ENCODE measurements around the gene TRERF1.

TRERF1 gene

GRCh38 chr6:42433409-42433808 is 18.3 kb downstream of the TRERF1 start:
- DNase-seq (ENCODE audit: low read depth): no peak
- no peak for TF ChIP-seq CTCF (IDR thresholded peaks at IDR 0.05; ENCODE audit: control insufficient read depth, extremely low read depth, insufficient read depth)

GRCh38 chr6:42431877-42432276 is 19.8 kb downstream of the TRERF1 start:
- no peak overlapping the region for H3K4me3 ChIP-seq (ENCODE audit: low read depth, low read length)
- no peak for DNase-seq (ENCODE audit: low read depth)
- TF ChIP-seq CTCF (IDR thresholded peaks at IDR 0.05; ENCODE audit: control insufficient read depth, extremely low read depth, insufficient read depth): no peak

More at GRCh38 chr6:42433409-42433808, 18.3 kb downstream of the TRERF1 start:
- H3K4me3 ChIP-seq (ENCODE audit: low read depth, low read length): no peak overlapping the region

GRCh38 chr6:42431356-42431755 is 20.4 kb downstream of the TRERF1 start:
- no peak for DNase-seq (ENCODE audit: low read depth)
- no peak overlapping the region for H3K4me3 ChIP-seq (ENCODE audit: low read depth, low read length)
- no peak for TF ChIP-seq CTCF (IDR thresholded peaks at IDR 0.05; ENCODE audit: control insufficient read depth, extremely low read depth, insufficient read depth)

- DNase-seq (ENCODE audit: low read depth): no peak
- no peak overlapping the region for H3K4me3 ChIP-seq (ENCODE audit: low read depth, low read length)
Measured at GRCh38 chr6:42429836-42430235, 21.9 kb downstream of the TRERF1 start.

GRCh38 chr6:42429042-42429585 is 22.6 kb downstream of the TRERF1 start:
- no peak overlapping the region for H3K4me3 ChIP-seq (ENCODE audit: low read depth, low read length)
- TF ChIP-seq CTCF (IDR thresholded peaks at IDR 0.05; ENCODE audit: control insufficient read depth, extremely low read depth, insufficient read depth): no peak
- DNase-seq (ENCODE audit: low read depth): no peak

More at GRCh38 chr6:42429836-42430235, 21.9 kb downstream of the TRERF1 start:
- TF ChIP-seq CTCF (IDR thresholded peaks at IDR 0.05; ENCODE audit: control insufficient read depth, extremely low read depth, insufficient read depth): no peak

- no peak for DNase-seq (ENCODE audit: low read depth)
- no peak overlapping the region for H3K4me3 ChIP-seq (ENCODE audit: low read depth, low read length)
- no peak for TF ChIP-seq CTCF (IDR thresholded peaks at IDR 0.05; ENCODE audit: control insufficient read depth, extremely low read depth, insufficient read depth)
Measured at GRCh38 chr6:42428326-42429041, 23.2 kb downstream of the TRERF1 start.

GRCh38 chr6:42427871-42428270 is 23.9 kb downstream of the TRERF1 start:
- H3K4me3 ChIP-seq (ENCODE audit: low read depth, low read length): no peak overlapping the region
- no peak for DNase-seq (ENCODE audit: low read depth)
- TF ChIP-seq CTCF (IDR thresholded peaks at IDR 0.05; ENCODE audit: control insufficient read depth, extremely low read depth, insufficient read depth): no peak
